ENCODE results near the gene TLCD3B. TPM values are rescaled to one million over a fixed set of nuclear protein-coding genes. Genes with fewer than 3 reads are reported as not detected.

The TLCD3B gene
- polyA plus RNA-seq, 1 donor from 2014 or later: 18.9 TPM

- H4K20me1 ChIP-seq (ENCODE audit: insufficient read depth): no peaks in the 10 kb centered on the region
- H3K9ac ChIP-seq (ENCODE audit: low read length): no peak overlapping the region
- H3K79me2 ChIP-seq (replicated peaks; ENCODE audit: insufficient read depth, low read length): peaks cover 11% of the 10 kb centered on the region
Observed at GRCh38 chr16:30067584-30067916, 36.5 kb upstream of the TLCD3B start.

GRCh38 chr16:30066761-30067583 lies 35.9 kb upstream of the TLCD3B start:
- Histone ChIP-seq H4K20me1 (ENCODE audit: insufficient read depth) (no peaks in the 10 kb centered on the region), H3K9ac (ENCODE audit: low read length) (peak overlapping the region; percentile 95), H3K27me3 (ENCODE audit: insufficient read depth, low read depth, low read length) (no peaks in the 10 kb centered on the region), H2AFZ (ENCODE audit: low read depth, low read length) (no peak overlapping the region), H3K4me2 (ENCODE audit: low read length) (peak overlapping the region; percentile 82), H3K79me2 (replicated peaks; ENCODE audit: insufficient read depth, low read length) (peaks cover 11% of the 10 kb centered on the region), H3K27ac (ENCODE audit: low read length) (peak overlapping the region; percentile 94), H3F3A (ENCODE audit: insufficient read depth, low read length, poor library complexity, severe bottlenecking) (no peaks in the 10 kb centered on the region), H3K4me3 (ENCODE audit: low read length) (peak overlapping the region; percentile 97), H3K36me3 (ENCODE audit: insufficient read depth, low read length) (no peaks in the 10 kb centered on the region), H3K9me2 (ENCODE audit: insufficient read depth, low read length) (no peaks in the 10 kb centered on the region), H3K9me3 (ENCODE audit: low read length) (no peaks in the 10 kb centered on the region)
- TF ChIP-seq TAF1 (IDR thresholded peaks at IDR 0.05; ENCODE audit: low read depth) (no peak), SMC3 (conservative IDR thresholded peaks at IDR 0.05; ENCODE audit: poor library complexity) (no peak), REST (IDR thresholded peaks at IDR 0.05; ENCODE audit: borderline replicate concordance) (no peak), MXI1 (conservative IDR thresholded peaks at IDR 0.05; ENCODE audit: poor library complexity, severe bottlenecking) (no peak)

More at GRCh38 chr16:30067584-30067916, 36.5 kb upstream of the TLCD3B start:
- H3K4me3 ChIP-seq (ENCODE audit: low read length): no peak overlapping the region
- H3K9me2 ChIP-seq (ENCODE audit: insufficient read depth, low read length): no peaks in the 10 kb centered on the region
- no peaks in the 10 kb centered on the region for H3K27me3 ChIP-seq (ENCODE audit: insufficient read depth, low read depth, low read length)
- H3K36me3 ChIP-seq (ENCODE audit: insufficient read depth, low read length): no peaks in the 10 kb centered on the region
- no peak overlapping the region for H3K27ac ChIP-seq (ENCODE audit: low read length)
- H3K9me3 ChIP-seq (ENCODE audit: low read length): no peaks in the 10 kb centered on the region
- TF ChIP-seq EP300 (conservative IDR thresholded peaks at IDR 0.05; ENCODE audit: poor library complexity, severe bottlenecking) (no peak), RAD21 (conservative IDR thresholded peaks at IDR 0.05) (no peak), CTCF (IDR thresholded peaks at IDR 0.05; ENCODE audit: poor library complexity, severe bottlenecking) (no peak), TAF1 (IDR thresholded peaks at IDR 0.05; ENCODE audit: low read depth) (no peak), MXI1 (conservative IDR thresholded peaks at IDR 0.05; ENCODE audit: poor library complexity, severe bottlenecking) (no peak), REST (IDR thresholded peaks at IDR 0.05; ENCODE audit: borderline replicate concordance) (no peak), POLR2AphosphoS5 (IDR thresholded peaks at IDR 0.05) (no peak), EZH2 (IDR thresholded peaks at IDR 0.05; ENCODE audit: borderline replicate concordance, insufficient read depth, low read length, poor library complexity, severe bottlenecking) (no peak), SMC3 (conservative IDR thresholded peaks at IDR 0.05; ENCODE audit: poor library complexity) (no peak)
- no peaks in the 10 kb centered on the region for H3F3A ChIP-seq (ENCODE audit: insufficient read depth, low read length, poor library complexity, severe bottlenecking)
- H2AFZ ChIP-seq (ENCODE audit: low read depth, low read length): no peak overlapping the region
- no peak overlapping the region for H3K4me2 ChIP-seq (ENCODE audit: low read length)

Data from neural cell (in vitro differentiated cells).